Stimulated activated CD4-positive, alpha-beta T cell treated with anti-CD3 and anti-CD28 coated beads, Interleukin-1b, Interleukin-23, amount 100 ng/mL, for 4 hours (primary cell): ENCODE data around the gene LIPC.

Experiments used
- DNase-seq, 2 donors: peaks; one replicate each; pipeline ENCODE4 v3.0.0-alpha.2; 2020; ENCODE audit warnings: low read depth in 2 of 2

Gene LIPC

GRCh38 chr15:58538225-58538727, 106.5 kb downstream of the LIPC start:
- DNase-seq: no peak

GRCh38 chr15:58538901-58539300, 107.1 kb downstream of the LIPC start:
- no peak for DNase-seq

GRCh38 chr15:58539548-58539947, 107.8 kb downstream of the LIPC start:
- no peak for DNase-seq

- DNase-seq: no peak
These were observed 109.8 kb downstream of the LIPC start for GRCh38 chr15:58541410-58542087.

GRCh38 chr15:58543664-58544335, 112.0 kb downstream of the LIPC start:
- DNase-seq: no peak

- no peak for DNase-seq
These were observed 113.0 kb downstream of the LIPC start for GRCh38 chr15:58544756-58545155.

- DNase-seq: no peak
These were observed 113.7 kb downstream of the LIPC start for GRCh38 chr15:58545307-58546065.

- DNase-seq: no peak
These were observed 114.3 kb downstream of the LIPC start for GRCh38 chr15:58546066-58546591.

- no peak for DNase-seq
These were observed 115.1 kb downstream of the LIPC start for GRCh38 chr15:58546635-58547627.

- no peak for DNase-seq
These were observed 116.0 kb downstream of the LIPC start for GRCh38 chr15:58547628-58548307.

GRCh38 chr15:58548308-58549012, 116.7 kb downstream of the LIPC start:
- DNase-seq: no peak

GRCh38 chr15:58549013-58549784, 117.4 kb downstream of the LIPC start:
- DNase-seq: no peak

GRCh38 chr15:58549785-58550074, 117.9 kb downstream of the LIPC start:
- no peak for DNase-seq

- DNase-seq: no peak
These were observed 119.4 kb downstream of the LIPC start for GRCh38 chr15:58551084-58551763.

- DNase-seq: no peak
These were observed 120.1 kb downstream of the LIPC start for GRCh38 chr15:58551764-58552504.

GRCh38 chr15:58552505-58553364, 120.9 kb downstream of the LIPC start:
- DNase-seq: no peak

- no peak for DNase-seq
These were observed 121.7 kb downstream of the LIPC start for GRCh38 chr15:58553365-58553918.
